NT2/D1 (cell line): ENCODE data around the gene RHOBTB3.

Experiments used
- DNase-seq: peaks from one replicate; pipeline ENCODE4 v3.0.0-alpha.2; 2011; ENCODE audit warnings: low read depth, low spot score
- H3K27me3 ChIP-seq: 2 replicates; pipeline ENCODE4 v1.6.0; 2011; ENCODE audit warnings: mild to moderate bottlenecking; ENCODE audit not compliant: insufficient read length, insufficient read depth
- H3K36me3 ChIP-seq: 2 replicates; pipeline ENCODE4 v1.6.1; 2011; ENCODE audit warnings: mild to moderate bottlenecking, low read length, mixed read lengths; ENCODE audit not compliant: insufficient read depth, insufficient read length
- H3K4me1 ChIP-seq: 2 replicates; pipeline ENCODE4 v1.5.1; 2011; ENCODE audit not compliant: insufficient read depth, insufficient read length
- H3K4me3 ChIP-seq: 2 replicates; pipeline ENCODE4 v1.5.1; 2011; ENCODE audit warnings: low read depth; ENCODE audit not compliant: insufficient read length
- H3K9ac ChIP-seq: 2 replicates; pipeline ENCODE4 v1.6.0; 2011; ENCODE audit warnings: low read depth; ENCODE audit not compliant: insufficient read length
- H3K9me3 ChIP-seq: 2 replicates; pipeline ENCODE4 v1.5.1; 2011; ENCODE audit warnings: mild to moderate bottlenecking, low read length; ENCODE audit not compliant: insufficient read depth
- SUZ12 ChIP-seq: IDR thresholded peaks from 2 replicates; pipeline ENCODE4 v1.6.1; 2011; ENCODE audit not compliant: insufficient read length, insufficient read depth; ENCODE audit errors: extremely low read depth
- YY1 ChIP-seq: IDR thresholded peaks from 2 replicates; pipeline ENCODE4 v1.6.1; 2011; ENCODE audit not compliant: insufficient read length, insufficient read depth
- ZNF274 ChIP-seq: IDR thresholded peaks from 2 replicates; pipeline ENCODE4 v1.6.1; 2011; ENCODE audit warnings: mild to moderate bottlenecking, low read depth, low read length

Gene RHOBTB3

GRCh38 chr5:95718738-95719137, 12.4 kb upstream of the RHOBTB3 start:
- H3K36me3 ChIP-seq = no peaks in the 10 kb centered on the region
- H3K4me1 ChIP-seq = no peaks in the 10 kb centered on the region
- no peak overlapping the region for H3K9ac ChIP-seq
- no peaks in the 10 kb centered on the region for H3K27me3 ChIP-seq
- no peak overlapping the region for H3K4me3 ChIP-seq
- no peaks in the 10 kb centered on the region for H3K9me3 ChIP-seq
- DNase-seq = no peak
- TF ChIP-seq YY1 (no peak), SUZ12 (no peak), ZNF274 (no peak)

GRCh38 chr5:95720094-95720786, 10.9 kb upstream of the RHOBTB3 start:
- no peaks in the 10 kb centered on the region for H3K36me3 ChIP-seq
- no peaks in the 10 kb centered on the region for H3K4me1 ChIP-seq
- no peak overlapping the region for H3K9ac ChIP-seq
- no peak overlapping the region for H3K4me3 ChIP-seq
- H3K9me3 ChIP-seq = no peaks in the 10 kb centered on the region
- DNase-seq = no peak
- H3K27me3 ChIP-seq = no peaks in the 10 kb centered on the region
- TF ChIP-seq YY1 (no peak), ZNF274 (no peak), SUZ12 (no peak)

DNA sequence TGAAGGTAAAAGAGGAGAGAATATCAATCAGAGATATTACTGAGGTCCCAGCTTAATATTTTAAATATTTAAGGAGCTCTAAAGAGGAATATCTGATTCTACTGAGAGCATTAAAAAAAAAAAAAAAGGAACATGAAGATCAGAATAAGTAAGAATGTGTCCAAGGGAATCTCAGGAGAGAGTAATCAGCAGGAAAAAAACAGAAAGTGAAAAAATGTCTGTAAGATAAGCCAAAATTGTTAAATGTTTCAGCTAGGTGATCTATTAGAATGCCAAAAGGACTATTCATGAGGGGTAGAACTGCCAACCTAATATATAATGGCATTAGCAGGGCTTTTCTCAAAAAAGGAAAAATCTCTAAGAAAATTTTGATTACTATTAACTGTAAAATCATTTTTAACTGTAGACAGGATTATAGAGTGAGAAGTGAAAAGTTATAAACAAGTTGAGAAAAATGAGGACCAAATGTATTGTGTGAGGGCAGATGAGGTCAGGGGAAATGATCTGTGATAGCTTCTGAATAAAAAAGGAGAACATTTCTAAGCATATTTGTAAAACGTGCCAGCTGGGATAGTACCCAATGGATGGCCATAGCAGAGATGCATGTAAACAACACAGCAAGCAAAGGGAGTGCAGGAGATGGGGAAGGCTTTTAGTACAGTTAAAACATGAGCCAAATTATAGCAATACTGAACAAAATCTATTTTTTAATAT, 9.4 kb upstream of the RHOBTB3 start:
- DNase-seq = no peak
- no peaks in the 10 kb centered on the region for H3K4me1 ChIP-seq
- no peaks in the 10 kb centered on the region for H3K36me3 ChIP-seq
- H3K9me3 ChIP-seq = no peaks in the 10 kb centered on the region
- H3K9ac ChIP-seq = no peak overlapping the region
- H3K4me3 ChIP-seq = no peak overlapping the region
- no peaks in the 10 kb centered on the region for H3K27me3 ChIP-seq
- TF ChIP-seq ZNF274 (no peak), YY1 (no peak), SUZ12 (no peak)

DNA sequence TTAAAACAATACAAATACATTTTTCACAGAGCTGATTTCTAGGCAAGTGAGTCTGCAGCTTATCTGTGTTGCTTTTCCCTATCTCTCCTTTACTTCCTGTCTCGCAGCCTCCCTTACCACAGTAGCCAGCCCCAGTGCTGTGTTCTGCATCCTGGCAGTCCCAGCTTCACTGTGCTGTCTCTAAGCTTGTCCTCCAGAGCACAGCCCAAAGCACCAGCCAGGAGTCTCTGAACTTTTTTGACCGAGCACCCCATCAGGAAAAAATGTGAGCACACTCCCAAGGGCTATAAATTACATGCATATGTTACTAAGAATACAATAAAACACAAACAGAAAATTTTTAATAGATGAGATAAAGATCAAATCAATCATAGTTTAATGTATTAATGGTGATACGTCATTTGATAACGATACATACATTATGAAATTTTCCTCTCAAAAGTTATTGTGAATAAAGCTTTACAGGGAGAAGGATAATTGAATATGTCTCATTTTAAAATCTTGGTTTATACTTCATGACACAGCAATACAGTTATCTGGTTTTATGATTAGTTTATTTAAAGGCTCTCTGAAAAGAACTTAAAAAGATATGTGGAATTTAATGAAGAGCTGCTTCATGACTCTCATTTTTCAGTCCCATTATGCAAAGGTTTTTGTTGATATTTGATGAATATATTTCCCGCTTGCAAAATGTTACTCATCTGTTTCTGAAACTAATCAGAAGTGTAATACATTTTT, 7.3 kb upstream of the RHOBTB3 start:
- no peaks in the 10 kb centered on the region for H3K4me1 ChIP-seq
- no peak overlapping the region for H3K9ac ChIP-seq
- no peaks in the 10 kb centered on the region for H3K27me3 ChIP-seq
- H3K4me3 ChIP-seq = no peak overlapping the region
- H3K9me3 ChIP-seq = no peaks in the 10 kb centered on the region
- no peak for TF ChIP-seq SUZ12
- no peak for TF ChIP-seq ZNF274
- TF ChIP-seq YY1 = no peak
- no peak for DNase-seq
- H3K36me3 ChIP-seq = no peaks in the 10 kb centered on the region

GRCh38 chr5:95725071-95725820, 5.9 kb upstream of the RHOBTB3 start:
- no peak for TF ChIP-seq SUZ12
- no peak for TF ChIP-seq ZNF274
- TF ChIP-seq YY1 = no peak
- H3K4me3 ChIP-seq = no peak overlapping the region
- peaks cover 8% of the 10 kb centered on the region for H3K27me3 ChIP-seq
- H3K4me1 ChIP-seq = no peaks in the 10 kb centered on the region
- H3K9me3 ChIP-seq = no peaks in the 10 kb centered on the region
- DNase-seq = no peak
- H3K9ac ChIP-seq = no peak overlapping the region
- H3K36me3 ChIP-seq = no peaks in the 10 kb centered on the region

DNA sequence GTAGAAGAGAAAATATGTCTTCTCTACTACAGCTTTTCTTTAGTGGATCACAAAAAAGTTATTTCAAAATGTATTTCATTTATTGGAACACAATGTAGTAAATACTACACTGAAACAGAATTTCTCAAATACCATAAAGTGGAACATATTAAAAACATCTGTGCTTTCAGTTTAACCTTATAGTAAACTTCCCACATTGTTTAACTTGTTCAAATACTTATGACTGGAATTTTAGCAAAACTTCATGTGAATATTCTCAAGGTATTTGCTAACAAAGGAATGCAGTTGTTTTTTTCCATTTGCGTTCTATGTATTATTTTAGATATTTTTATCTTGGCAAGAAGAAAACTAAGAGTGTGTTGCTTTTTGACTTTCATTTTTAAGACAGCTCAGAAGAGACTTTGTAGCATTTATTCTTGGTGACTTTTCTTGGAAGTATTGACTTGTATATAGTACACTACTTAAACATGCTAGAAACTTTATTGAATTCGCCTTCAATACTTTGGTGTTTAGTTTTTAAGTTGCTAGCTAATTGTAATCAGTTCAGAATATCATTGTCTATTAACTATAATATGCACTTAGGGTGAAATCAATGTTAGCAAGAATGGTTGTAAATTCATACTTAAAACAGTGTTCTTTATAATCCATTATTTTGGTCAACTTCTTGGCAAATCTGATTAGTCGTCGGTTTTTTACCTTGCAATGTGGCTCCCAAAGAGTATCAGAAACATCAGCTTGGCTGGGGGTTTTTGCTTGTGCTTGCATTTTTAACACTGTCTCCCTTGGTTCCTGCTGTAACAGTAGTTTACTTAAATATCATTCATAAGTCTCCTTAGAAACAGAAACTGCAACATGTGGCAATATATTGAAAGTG, 5.0 kb upstream of the RHOBTB3 start:
- Histone ChIP-seq H3K9me3 (no peaks in the 10 kb centered on the region), H3K4me3 (no peak overlapping the region), H3K36me3 (no peaks in the 10 kb centered on the region)

More for the DNA sequence above, 5.0 kb upstream of the RHOBTB3 start:
- Histone ChIP-seq H3K9ac (no peak overlapping the region), H3K4me1 (no peaks in the 10 kb centered on the region), H3K27me3 (peaks cover 8% of the 10 kb centered on the region)
- DNase-seq = no peak
- TF ChIP-seq SUZ12 (no peak), ZNF274 (no peak), YY1 (no peak)
